ENCODE results near the gene MAN1C1.

- TF ChIP-seq CTCF (IDR thresholded peaks at IDR 0.05) (no peak), POLR2A (IDR thresholded peaks at IDR 0.05) (no peak)
These were observed 202.0 kb downstream of the MAN1C1 start for GRCh38 chr1:25818569-25818968.

Measured in body of pancreas (tissue), 4 donors.